ENCODE data around the gene RABGAP1L. TPM values are rescaled to one million over a fixed set of nuclear protein-coding genes. Genes with fewer than 3 reads are reported as not detected.
"Not testable (repeated sequence)": the region's sequence is repeated elsewhere in the genome, so short reads cannot be mapped to it uniquely, and the experiment has no call there.

RABGAP1L gene
- total RNA-seq, 4 donors from 2014 or later = 70.5 to 100 (median 92.6) TPM

GRCh38 chr1:174535207-174535606, 375.9 kb downstream of the RABGAP1L start:
- H3K9me3 ChIP-seq = no peaks in the 10 kb centered on the region
- 77 to 80% methylated on average over 2 of the region's 2 CpGs for WGBS, 2 donors
- TF ChIP-seq POLR2A (IDR thresholded peaks at IDR 0.05) = no peak
- TF ChIP-seq, protein P1, sequence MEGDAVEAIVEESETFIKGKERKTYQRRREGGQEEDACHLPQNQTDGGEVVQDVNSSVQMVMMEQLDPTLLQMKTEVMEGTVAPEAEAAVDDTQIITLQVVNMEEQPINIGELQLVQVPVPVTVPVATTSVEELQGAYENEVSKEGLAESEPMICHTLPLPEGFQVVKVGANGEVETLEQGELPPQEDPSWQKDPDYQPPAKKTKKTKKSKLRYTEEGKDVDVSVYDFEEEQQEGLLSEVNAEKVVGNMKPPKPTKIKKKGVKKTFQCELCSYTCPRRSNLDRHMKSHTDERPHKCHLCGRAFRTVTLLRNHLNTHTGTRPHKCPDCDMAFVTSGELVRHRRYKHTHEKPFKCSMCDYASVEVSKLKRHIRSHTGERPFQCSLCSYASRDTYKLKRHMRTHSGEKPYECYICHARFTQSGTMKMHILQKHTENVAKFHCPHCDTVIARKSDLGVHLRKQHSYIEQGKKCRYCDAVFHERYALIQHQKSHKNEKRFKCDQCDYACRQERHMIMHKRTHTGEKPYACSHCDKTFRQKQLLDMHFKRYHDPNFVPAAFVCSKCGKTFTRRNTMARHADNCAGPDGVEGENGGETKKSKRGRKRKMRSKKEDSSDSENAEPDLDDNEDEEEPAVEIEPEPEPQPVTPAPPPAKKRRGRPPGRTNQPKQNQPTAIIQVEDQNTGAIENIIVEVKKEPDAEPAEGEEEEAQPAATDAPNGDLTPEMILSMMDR (IDR thresholded peaks at IDR 0.05) = no peak
- DNase-seq = no peak
- H3K4me3 ChIP-seq (replicated peaks in 1 of 3) = no peak overlapping the region
- no peak overlapping the region for H3K27ac ChIP-seq
- intact Hi-C loops (cut with DNase I) = no loop called here
- no peaks in the 10 kb centered on the region for H3K27me3 ChIP-seq
- no peaks in the 10 kb centered on the region for H3K4me1 ChIP-seq
- no peaks in the 10 kb centered on the region for H3K36me3 ChIP-seq

- H3K4me1 ChIP-seq; H3K9me3 ChIP-seq; H3K27ac ChIP-seq; H3K36me3 ChIP-seq; H3K4me3 ChIP-seq (replicated peaks in 1 of 3); H3K27me3 ChIP-seq; DNase-seq; intact Hi-C loops (cut with DNase I): not testable (repeated sequence)
- WGBS, 2 donors = 95 to 96% methylated on average over 2 of the region's 2 CpGs
Measured at GRCh38 chr1:174543421-174543820, 384.1 kb downstream of the RABGAP1L start.

DNA sequence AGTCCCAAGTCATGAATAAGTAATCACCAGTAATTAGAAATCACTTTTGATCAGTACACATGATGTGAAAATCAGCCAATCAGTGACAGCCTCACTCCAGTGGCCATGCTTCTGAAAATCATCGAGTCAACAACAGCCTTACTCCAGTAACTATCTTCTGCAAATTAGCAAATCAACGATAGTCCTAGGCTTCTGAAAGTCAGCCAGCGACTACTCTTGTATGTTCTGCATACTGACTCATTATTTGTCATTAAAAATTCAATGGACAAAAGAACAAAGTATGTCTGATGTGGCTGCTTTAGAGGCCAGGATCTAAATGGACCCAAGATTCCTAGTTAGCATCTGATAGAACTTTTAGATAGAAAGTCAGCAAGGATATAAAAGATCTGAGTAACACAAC, 391.0 kb downstream of the RABGAP1L start:
- Histone ChIP-seq H3K27ac (no peak overlapping the region), H3K4me3 (replicated peaks in 1 of 3) (no peak overlapping the region)
- WGBS, 2 donors = 90 to 91% methylated on average over 3 of the region's 3 CpGs

GRCh38 chr1:174556392-174556791, 397.1 kb downstream of the RABGAP1L start:
- no peak for DNase-seq
- no peaks in the 10 kb centered on the region for H3K27me3 ChIP-seq
- H3K36me3 ChIP-seq = no peaks in the 10 kb centered on the region
- no peaks in the 10 kb centered on the region for H3K9me3 ChIP-seq
- TF ChIP-seq, protein P1 (IDR thresholded peaks at IDR 0.05) = no peak
- no peak for TF ChIP-seq POLR2A (IDR thresholded peaks at IDR 0.05)
- 95 to 100% methylated on average over 1 of the region's 1 CpG for WGBS, 2 donors
- no peak overlapping the region for H3K4me3 ChIP-seq (replicated peaks in 1 of 3)
- no peaks in the 10 kb centered on the region for H3K4me1 ChIP-seq
- no peak overlapping the region for H3K27ac ChIP-seq
- intact Hi-C loops (cut with DNase I) = no loop called here

More for the DNA sequence above, 391.0 kb downstream of the RABGAP1L start:
- Histone ChIP-seq H3K4me1 (no peaks in the 10 kb centered on the region), H3K9me3 (no peaks in the 10 kb centered on the region), H3K27me3 (no peaks in the 10 kb centered on the region), H3K36me3 (no peaks in the 10 kb centered on the region)
- DNase-seq = no peak
- TF ChIP-seq POLR2A (IDR thresholded peaks at IDR 0.05) = no peak
- TF ChIP-seq, protein P1 (IDR thresholded peaks at IDR 0.05) = no peak
- intact Hi-C loops (cut with DNase I) = no loop called here

- Histone ChIP-seq H3K9me3 (no peaks in the 10 kb centered on the region), H3K27ac (no peak overlapping the region), H3K4me1 (no peaks in the 10 kb centered on the region), H3K36me3 (no peaks in the 10 kb centered on the region), H3K4me3 (replicated peaks in 1 of 3) (no peak overlapping the region), H3K27me3 (no peaks in the 10 kb centered on the region)
- intact Hi-C loops (cut with DNase I) = no loop called here
- DNase-seq = no peak
- TF ChIP-seq, protein P1 (IDR thresholded peaks at IDR 0.05) = no peak
- no peak for TF ChIP-seq POLR2A (IDR thresholded peaks at IDR 0.05)
Measured at GRCh38 chr1:174568551-174568950, 409.2 kb downstream of the RABGAP1L start.

DNA sequence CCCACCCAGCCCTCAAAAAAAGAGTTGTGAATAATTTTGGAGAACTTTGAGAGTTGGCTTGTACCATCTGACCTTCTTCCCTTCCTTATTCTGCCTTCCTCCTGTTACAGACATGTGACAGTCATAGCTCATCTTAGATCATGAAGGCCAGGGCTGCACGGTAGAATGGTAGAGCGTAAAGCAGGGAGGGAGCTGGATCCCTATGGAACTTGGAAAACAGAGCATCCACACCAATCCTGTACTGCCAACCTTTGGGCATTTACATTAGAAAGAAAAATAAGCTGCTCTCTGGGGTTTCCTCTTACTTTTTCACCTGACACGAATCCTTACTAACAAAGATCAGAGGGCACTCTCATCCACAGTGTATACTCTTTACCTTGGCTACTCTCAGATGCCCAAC, 409.9 kb downstream of the RABGAP1L start:
- Histone ChIP-seq H3K27ac (no peak overlapping the region), H3K4me3 (replicated peaks in 1 of 3) (no peak overlapping the region), H3K36me3 (no peaks in the 10 kb centered on the region), H3K4me1 (no peaks in the 10 kb centered on the region), H3K9me3 (no peaks in the 10 kb centered on the region), H3K27me3 (no peaks in the 10 kb centered on the region)
- no peak for DNase-seq
- TF ChIP-seq, protein P1 (IDR thresholded peaks at IDR 0.05) = no peak
- no peak for TF ChIP-seq POLR2A (IDR thresholded peaks at IDR 0.05)
- intact Hi-C loops (cut with DNase I) = no loop called here
- 80 to 84% methylated on average over 3 of the region's 3 CpGs for WGBS, 2 donors

Measured in thyroid gland (tissue), 4 donors.